ENCODE data around the gene USP14. TPM values are rescaled to one million over a fixed set of nuclear protein-coding genes. Genes with fewer than 3 reads are reported as not detected.

USP14 gene
- total RNA-seq, 1 experiment from 2014 or later, result 72.4 TPM

DNA sequence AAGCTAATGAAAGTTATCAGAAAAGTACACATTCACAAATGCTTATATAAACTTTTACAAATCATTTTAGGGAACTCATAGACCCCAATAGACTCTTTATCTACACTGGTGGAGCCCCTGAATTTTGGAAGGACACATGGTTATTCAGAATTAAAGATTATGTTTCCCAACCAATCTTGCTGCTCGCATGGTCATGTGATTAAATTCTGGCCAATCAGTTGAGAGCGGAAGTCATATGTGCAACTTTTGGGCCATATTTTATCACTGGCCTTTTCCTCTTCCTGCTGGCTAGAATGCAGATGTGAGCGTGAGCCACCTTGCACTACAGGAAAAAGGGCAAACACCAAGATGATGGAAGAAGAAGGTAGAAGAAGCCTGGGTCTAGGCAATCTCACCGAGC, 89.7 kb downstream of the USP14 start (continued):
- TF ChIP-seq, protein P1, sequence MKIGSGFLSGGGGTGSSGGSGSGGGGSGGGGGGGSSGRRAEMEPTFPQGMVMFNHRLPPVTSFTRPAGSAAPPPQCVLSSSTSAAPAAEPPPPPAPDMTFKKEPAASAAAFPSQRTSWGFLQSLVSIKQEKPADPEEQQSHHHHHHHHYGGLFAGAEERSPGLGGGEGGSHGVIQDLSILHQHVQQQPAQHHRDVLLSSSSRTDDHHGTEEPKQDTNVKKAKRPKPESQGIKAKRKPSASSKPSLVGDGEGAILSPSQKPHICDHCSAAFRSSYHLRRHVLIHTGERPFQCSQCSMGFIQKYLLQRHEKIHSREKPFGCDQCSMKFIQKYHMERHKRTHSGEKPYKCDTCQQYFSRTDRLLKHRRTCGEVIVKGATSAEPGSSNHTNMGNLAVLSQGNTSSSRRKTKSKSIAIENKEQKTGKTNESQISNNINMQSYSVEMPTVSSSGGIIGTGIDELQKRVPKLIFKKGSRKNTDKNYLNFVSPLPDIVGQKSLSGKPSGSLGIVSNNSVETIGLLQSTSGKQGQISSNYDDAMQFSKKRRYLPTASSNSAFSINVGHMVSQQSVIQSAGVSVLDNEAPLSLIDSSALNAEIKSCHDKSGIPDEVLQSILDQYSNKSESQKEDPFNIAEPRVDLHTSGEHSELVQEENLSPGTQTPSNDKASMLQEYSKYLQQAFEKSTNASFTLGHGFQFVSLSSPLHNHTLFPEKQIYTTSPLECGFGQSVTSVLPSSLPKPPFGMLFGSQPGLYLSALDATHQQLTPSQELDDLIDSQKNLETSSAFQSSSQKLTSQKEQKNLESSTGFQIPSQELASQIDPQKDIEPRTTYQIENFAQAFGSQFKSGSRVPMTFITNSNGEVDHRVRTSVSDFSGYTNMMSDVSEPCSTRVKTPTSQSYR (CRISPR knock-in tag; IDR thresholded peaks at IDR 0.05), result no peak
- TF ChIP-seq HMGA2 (CRISPR knock-in tag; IDR thresholded peaks at IDR 0.05) (no peak), SMAD3 (CRISPR knock-in tag; IDR thresholded peaks at IDR 0.05; ENCODE audit: borderline replicate concordance) (no peak), FOXP1 (CRISPR knock-in tag; IDR thresholded peaks at IDR 0.05; ENCODE audit: borderline replicate concordance) (no peak), NFATC4 (CRISPR knock-in tag; IDR thresholded peaks at IDR 0.05) (no peak), SP1 (CRISPR knock-in tag; conservative IDR thresholded peaks at IDR 0.05) (no peak)
- TF ChIP-seq, protein P2, sequence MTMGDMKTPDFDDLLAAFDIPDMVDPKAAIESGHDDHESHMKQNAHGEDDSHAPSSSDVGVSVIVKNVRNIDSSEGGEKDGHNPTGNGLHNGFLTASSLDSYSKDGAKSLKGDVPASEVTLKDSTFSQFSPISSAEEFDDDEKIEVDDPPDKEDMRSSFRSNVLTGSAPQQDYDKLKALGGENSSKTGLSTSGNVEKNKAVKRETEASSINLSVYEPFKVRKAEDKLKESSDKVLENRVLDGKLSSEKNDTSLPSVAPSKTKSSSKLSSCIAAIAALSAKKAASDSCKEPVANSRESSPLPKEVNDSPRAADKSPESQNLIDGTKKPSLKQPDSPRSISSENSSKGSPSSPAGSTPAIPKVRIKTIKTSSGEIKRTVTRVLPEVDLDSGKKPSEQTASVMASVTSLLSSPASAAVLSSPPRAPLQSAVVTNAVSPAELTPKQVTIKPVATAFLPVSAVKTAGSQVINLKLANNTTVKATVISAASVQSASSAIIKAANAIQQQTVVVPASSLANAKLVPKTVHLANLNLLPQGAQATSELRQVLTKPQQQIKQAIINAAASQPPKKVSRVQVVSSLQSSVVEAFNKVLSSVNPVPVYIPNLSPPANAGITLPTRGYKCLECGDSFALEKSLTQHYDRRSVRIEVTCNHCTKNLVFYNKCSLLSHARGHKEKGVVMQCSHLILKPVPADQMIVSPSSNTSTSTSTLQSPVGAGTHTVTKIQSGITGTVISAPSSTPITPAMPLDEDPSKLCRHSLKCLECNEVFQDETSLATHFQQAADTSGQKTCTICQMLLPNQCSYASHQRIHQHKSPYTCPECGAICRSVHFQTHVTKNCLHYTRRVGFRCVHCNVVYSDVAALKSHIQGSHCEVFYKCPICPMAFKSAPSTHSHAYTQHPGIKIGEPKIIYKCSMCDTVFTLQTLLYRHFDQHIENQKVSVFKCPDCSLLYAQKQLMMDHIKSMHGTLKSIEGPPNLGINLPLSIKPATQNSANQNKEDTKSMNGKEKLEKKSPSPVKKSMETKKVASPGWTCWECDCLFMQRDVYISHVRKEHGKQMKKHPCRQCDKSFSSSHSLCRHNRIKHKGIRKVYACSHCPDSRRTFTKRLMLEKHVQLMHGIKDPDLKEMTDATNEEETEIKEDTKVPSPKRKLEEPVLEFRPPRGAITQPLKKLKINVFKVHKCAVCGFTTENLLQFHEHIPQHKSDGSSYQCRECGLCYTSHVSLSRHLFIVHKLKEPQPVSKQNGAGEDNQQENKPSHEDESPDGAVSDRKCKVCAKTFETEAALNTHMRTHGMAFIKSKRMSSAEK (CRISPR knock-in tag; IDR thresholded peaks at IDR 0.05; ENCODE audit: borderline replicate concordance), result no peak
- TF ChIP-seq, protein P3, sequence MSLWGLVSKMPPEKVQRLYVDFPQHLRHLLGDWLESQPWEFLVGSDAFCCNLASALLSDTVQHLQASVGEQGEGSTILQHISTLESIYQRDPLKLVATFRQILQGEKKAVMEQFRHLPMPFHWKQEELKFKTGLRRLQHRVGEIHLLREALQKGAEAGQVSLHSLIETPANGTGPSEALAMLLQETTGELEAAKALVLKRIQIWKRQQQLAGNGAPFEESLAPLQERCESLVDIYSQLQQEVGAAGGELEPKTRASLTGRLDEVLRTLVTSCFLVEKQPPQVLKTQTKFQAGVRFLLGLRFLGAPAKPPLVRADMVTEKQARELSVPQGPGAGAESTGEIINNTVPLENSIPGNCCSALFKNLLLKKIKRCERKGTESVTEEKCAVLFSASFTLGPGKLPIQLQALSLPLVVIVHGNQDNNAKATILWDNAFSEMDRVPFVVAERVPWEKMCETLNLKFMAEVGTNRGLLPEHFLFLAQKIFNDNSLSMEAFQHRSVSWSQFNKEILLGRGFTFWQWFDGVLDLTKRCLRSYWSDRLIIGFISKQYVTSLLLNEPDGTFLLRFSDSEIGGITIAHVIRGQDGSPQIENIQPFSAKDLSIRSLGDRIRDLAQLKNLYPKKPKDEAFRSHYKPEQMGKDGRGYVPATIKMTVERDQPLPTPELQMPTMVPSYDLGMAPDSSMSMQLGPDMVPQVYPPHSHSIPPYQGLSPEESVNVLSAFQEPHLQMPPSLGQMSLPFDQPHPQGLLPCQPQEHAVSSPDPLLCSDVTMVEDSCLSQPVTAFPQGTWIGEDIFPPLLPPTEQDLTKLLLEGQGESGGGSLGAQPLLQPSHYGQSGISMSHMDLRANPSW (CRISPR knock-in tag; conservative IDR thresholded peaks at IDR 0.05; ENCODE audit: low read depth), result no peak
- TF ChIP-seq, protein P4, sequence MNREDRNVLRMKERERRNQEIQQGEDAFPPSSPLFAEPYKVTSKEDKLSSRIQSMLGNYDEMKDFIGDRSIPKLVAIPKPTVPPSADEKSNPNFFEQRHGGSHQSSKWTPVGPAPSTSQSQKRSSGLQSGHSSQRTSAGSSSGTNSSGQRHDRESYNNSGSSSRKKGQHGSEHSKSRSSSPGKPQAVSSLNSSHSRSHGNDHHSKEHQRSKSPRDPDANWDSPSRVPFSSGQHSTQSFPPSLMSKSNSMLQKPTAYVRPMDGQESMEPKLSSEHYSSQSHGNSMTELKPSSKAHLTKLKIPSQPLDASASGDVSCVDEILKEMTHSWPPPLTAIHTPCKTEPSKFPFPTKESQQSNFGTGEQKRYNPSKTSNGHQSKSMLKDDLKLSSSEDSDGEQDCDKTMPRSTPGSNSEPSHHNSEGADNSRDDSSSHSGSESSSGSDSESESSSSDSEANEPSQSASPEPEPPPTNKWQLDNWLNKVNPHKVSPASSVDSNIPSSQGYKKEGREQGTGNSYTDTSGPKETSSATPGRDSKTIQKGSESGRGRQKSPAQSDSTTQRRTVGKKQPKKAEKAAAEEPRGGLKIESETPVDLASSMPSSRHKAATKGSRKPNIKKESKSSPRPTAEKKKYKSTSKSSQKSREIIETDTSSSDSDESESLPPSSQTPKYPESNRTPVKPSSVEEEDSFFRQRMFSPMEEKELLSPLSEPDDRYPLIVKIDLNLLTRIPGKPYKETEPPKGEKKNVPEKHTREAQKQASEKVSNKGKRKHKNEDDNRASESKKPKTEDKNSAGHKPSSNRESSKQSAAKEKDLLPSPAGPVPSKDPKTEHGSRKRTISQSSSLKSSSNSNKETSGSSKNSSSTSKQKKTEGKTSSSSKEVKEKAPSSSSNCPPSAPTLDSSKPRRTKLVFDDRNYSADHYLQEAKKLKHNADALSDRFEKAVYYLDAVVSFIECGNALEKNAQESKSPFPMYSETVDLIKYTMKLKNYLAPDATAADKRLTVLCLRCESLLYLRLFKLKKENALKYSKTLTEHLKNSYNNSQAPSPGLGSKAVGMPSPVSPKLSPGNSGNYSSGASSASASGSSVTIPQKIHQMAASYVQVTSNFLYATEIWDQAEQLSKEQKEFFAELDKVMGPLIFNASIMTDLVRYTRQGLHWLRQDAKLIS (CRISPR knock-in tag; IDR thresholded peaks at IDR 0.05; ENCODE audit: borderline replicate concordance), result no peak

DNA sequence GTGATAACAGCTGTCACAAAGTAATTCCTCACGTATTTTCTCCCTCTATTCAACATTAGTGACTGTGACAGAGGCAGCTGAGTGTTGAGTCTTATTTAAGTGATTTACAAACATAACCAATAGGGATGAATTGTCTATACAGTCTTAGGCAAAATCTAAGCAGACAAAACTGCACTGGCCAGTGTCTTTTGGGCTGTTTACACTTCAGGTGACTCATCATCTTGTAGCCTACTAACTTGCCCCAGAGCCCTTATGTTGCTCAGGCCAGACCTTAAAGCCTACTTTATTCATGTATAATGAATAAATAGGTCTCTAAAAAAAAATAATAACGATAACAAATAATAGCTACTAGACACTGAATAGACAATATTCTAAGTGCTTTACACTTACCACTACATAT, 92.3 kb downstream of the USP14 start:
- Mint-ChIP-seq H3K4me1 (no peaks in the 10 kb centered on the region), H3K27ac (no peak overlapping the region), H3K27me3 (ENCODE audit: low read depth) (no peaks in the 10 kb centered on the region), H3K9me3 (no peaks in the 10 kb centered on the region), H3K36me3 (peaks cover 69% of the 10 kb centered on the region), H3K4me3 (no peak overlapping the region)
- ATAC-seq, result no peak
- POLR2A ChIA-PET, result no interaction called here
- CTCF ChIA-PET, result no interaction called here
- no peak for DNase-seq (ENCODE audit: low spot score)
- TF ChIP-seq ELF4 (CRISPR knock-in tag; IDR thresholded peaks at IDR 0.05; ENCODE audit: low read depth), result no peak
- TF ChIP-seq, protein P5, sequence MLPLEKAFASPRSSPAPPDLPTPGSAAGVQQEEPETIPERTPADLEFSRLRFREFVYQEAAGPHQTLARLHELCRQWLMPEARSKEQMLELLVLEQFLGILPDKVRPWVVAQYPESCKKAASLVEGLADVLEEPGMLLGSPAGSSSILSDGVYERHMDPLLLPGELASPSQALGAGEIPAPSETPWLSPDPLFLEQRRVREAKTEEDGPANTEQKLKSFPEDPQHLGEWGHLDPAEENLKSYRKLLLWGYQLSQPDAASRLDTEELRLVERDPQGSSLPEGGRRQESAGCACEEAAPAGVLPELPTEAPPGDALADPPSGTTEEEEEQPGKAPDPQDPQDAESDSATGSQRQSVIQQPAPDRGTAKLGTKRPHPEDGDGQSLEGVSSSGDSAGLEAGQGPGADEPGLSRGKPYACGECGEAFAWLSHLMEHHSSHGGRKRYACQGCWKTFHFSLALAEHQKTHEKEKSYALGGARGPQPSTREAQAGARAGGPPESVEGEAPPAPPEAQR (CRISPR knock-in tag; IDR thresholded peaks at IDR 0.05), result no peak
- TF ChIP-seq JAZF1 (CRISPR knock-in tag; IDR thresholded peaks at IDR 0.05), result no peak
- no peak for TF ChIP-seq ZNF317 (CRISPR knock-in tag; IDR thresholded peaks at IDR 0.05; ENCODE audit: borderline replicate concordance, low read depth)
- TF ChIP-seq GRHL2 (CRISPR knock-in tag; IDR thresholded peaks at IDR 0.05; ENCODE audit: insufficient replicate concordance, severe bottlenecking), result no peak
- TF ChIP-seq ZNF671 (CRISPR knock-in tag; IDR thresholded peaks at IDR 0.05), result no peak
- no peak for TF ChIP-seq FOXJ3 (CRISPR knock-in tag; IDR thresholded peaks at IDR 0.05; ENCODE audit: borderline replicate concordance)
- TF ChIP-seq SOX15 (CRISPR knock-in tag; IDR thresholded peaks at IDR 0.05), result no peak
- TF ChIP-seq ESRRA (CRISPR knock-in tag; IDR thresholded peaks at IDR 0.05; ENCODE audit: borderline replicate concordance), result no peak
- TF ChIP-seq, protein P6, sequence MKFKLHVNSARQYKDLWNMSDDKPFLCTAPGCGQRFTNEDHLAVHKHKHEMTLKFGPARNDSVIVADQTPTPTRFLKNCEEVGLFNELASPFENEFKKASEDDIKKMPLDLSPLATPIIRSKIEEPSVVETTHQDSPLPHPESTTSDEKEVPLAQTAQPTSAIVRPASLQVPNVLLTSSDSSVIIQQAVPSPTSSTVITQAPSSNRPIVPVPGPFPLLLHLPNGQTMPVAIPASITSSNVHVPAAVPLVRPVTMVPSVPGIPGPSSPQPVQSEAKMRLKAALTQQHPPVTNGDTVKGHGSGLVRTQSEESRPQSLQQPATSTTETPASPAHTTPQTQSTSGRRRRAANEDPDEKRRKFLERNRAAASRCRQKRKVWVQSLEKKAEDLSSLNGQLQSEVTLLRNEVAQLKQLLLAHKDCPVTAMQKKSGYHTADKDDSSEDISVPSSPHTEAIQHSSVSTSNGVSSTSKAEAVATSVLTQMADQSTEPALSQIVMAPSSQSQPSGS (CRISPR knock-in tag; IDR thresholded peaks at IDR 0.05; ENCODE audit: borderline replicate concordance, low read depth), result no peak

All from WTC11 (cell line).